Keratinocyte (primary cell): ENCODE measurements around the gene SNCA. TPM values are rescaled to one million over a fixed set of nuclear protein-coding genes. Genes with fewer than 3 reads are reported as not detected.

Experiments used
- DNase-seq: peaks from one replicate; pipeline ENCODE4 v3.0.0-alpha.2; 2011; ENCODE audit warnings: low read depth, missing footprints, low spot score
- FAIRE-seq: peaks from 2 replicates; lab custom pipeline; 2011; peaks lifted over from hg19 to GRCh38; lab: Jason Lieb, UNC
- H2AFZ ChIP-seq: 2 replicates; pipeline ENCODE4 v1.6.0; 2012; ENCODE audit warnings: low read length, control low read depth, inconsistent platforms; ENCODE audit not compliant: control insufficient read depth
- H3K27ac ChIP-seq: 2 replicates; pipeline ENCODE4 v1.5.1; 2011; ENCODE audit warnings: low read length; ENCODE audit not compliant: control insufficient read depth, insufficient read depth
- H3K27me3 ChIP-seq: 3 replicates; pipeline ENCODE4 v1.6.0; 2011; ENCODE audit warnings: low read length; ENCODE audit not compliant: control insufficient read depth, insufficient read depth; ENCODE audit errors: extremely low read depth
- H3K36me3 ChIP-seq, 2 experiments: 2 replicates in 1 of 2; 3 replicates in 1 of 2; pipeline ENCODE4 v1.5.1; 2011; ENCODE audit warnings: low read length in 2 of 2, mild to moderate bottlenecking in 1 of 2; ENCODE audit not compliant: control insufficient read depth in 2 of 2, insufficient read depth in 2 of 2; ENCODE audit errors: extremely low read depth in 1 of 2
- H3K4me1 ChIP-seq: 3 replicates; pipeline ENCODE4 v1.5.1; 2011; ENCODE audit warnings: low read length; ENCODE audit not compliant: control insufficient read depth, insufficient read depth; ENCODE audit errors: extremely low read depth
- H3K4me2 ChIP-seq: 3 replicates; pipeline ENCODE4 v1.6.0; 2011; ENCODE audit warnings: low read depth, low read length; ENCODE audit not compliant: control insufficient read depth, insufficient read depth; ENCODE audit errors: extremely low read depth
- H3K4me3 ChIP-seq, 3 experiments: fragments of 200-600 bp in 1 of 3; sonication (generic) in 1 of 3; 2 replicates in 2 of 3; 3 replicates in 1 of 3; pipeline ENCODE4 v1.5.1; 2011 to 2016; ENCODE audit warnings: low read length in 3 of 3, mild to moderate bottlenecking in 3 of 3, control low read depth in 2 of 3, inconsistent platforms in 1 of 3, low read depth in 1 of 3, mixed read lengths in 1 of 3, mixed run types in 1 of 3, moderate library complexity in 1 of 3; ENCODE audit not compliant: control insufficient read depth in 2 of 3, insufficient read depth in 2 of 3; ENCODE audit errors: extremely low read depth in 1 of 3
- H3K79me2 ChIP-seq: 2 replicates; pipeline ENCODE4 v1.6.0; 2012; ENCODE audit warnings: low read length; ENCODE audit not compliant: control insufficient read depth, insufficient read depth
- H3K9ac ChIP-seq: 3 replicates; pipeline ENCODE4 v1.6.0; 2011; ENCODE audit warnings: low read length; ENCODE audit not compliant: control insufficient read depth, insufficient read depth; ENCODE audit errors: extremely low read depth
- H3K9me1 ChIP-seq: 3 replicates; pipeline ENCODE4 v1.6.0; 2011; ENCODE audit warnings: low read length; ENCODE audit not compliant: control insufficient read depth, insufficient read depth; ENCODE audit errors: extremely low read depth
- H3K9me3 ChIP-seq: 2 replicates; pipeline ENCODE4 v1.5.1; 2012; ENCODE audit warnings: low read depth, low read length; ENCODE audit not compliant: control insufficient read depth
- H4K20me1 ChIP-seq: 3 replicates; pipeline ENCODE4 v1.6.0; 2011; ENCODE audit warnings: low read length; ENCODE audit not compliant: control insufficient read depth, insufficient read depth; ENCODE audit errors: extremely low read depth
- EZH2 ChIP-seq: IDR thresholded peaks from one replicate; pipeline ENCODE4 v1.6.1; 2012; ENCODE audit warnings: inconsistent platforms, mild to moderate bottlenecking, low read length, moderate library complexity
- dilution Hi-C: fragments of 300-500 bp; cut with MboI; formaldehyde crosslinking; loops from one replicate; pipeline ENCODE4 v1.7.0; 2020; ENCODE audit warnings: low sequenced_read_pairs; ENCODE audit not compliant: extremely low pct_ligation_motif_present
- polyA plus RNA-seq, 5 experiments: library from polyadenylated mRNA; depleted of rRNA in 3 of 5; stranded (reverse) in 3 of 5; stranded (forward) in 1 of 5; unstranded in 1 of 5; fragments of >200 nt; gene quantifications; 1 replicate in 1 of 5; 2 replicates in 3 of 5; 3 replicates in 1 of 5; pipeline versions ENCODE4 v1.2.1 to v1.2.3, GENCODE V29; 2011 to 2012; ENCODE audit warnings: missing spikeins in 2 of 5, low read depth in 1 of 5, low replicate concordance in 1 of 5
- TF ChIP-seq, protein P1 (sequence below), 3 experiments: IDR thresholded peaks in 1 of 3; conservative IDR thresholded peaks in 1 of 3; optimal IDR thresholded peaks in 1 of 3; 2 replicates in 2 of 3; 3 replicates in 1 of 3; pipeline versions ENCODE3 to v1.5.1; 2011; ENCODE audit warnings: low read length in 3 of 3, mild to moderate bottlenecking in 3 of 3, moderate library complexity in 2 of 3, control low read depth in 1 of 3, inconsistent platforms in 1 of 3; ENCODE audit not compliant: insufficient read depth in 2 of 3; ENCODE audit errors: extremely low read depth in 1 of 3

The SNCA gene
- polyA plus RNA-seq, 1 donor (not counting 4 experiments of a cell fraction or from before 2014, with no cell fraction given), result 61.3 TPM

DNA sequence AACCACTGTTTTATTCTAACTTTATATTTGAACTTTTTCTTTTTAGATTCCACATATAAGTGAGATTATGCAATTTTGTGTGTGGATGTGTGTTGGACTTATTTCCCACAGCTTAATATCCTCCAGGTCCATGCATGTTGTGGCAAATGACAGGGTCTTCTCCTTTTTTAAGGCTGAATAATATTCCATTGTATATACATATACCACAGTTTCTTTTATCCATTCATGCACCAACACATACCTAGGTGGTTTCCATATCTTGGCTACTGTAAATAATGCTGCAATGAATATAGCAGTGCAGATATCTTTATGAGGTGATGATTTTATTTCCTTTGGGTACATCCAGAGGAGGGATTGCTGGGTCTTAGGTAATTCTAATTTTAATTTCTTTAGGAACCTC, 69.0 kb downstream of the SNCA start:
- Histone ChIP-seq H3K9me1 (no peaks in the 10 kb centered on the region), H2AFZ (no peak overlapping the region), H3K4me2 (no peak overlapping the region), H4K20me1 (no peaks in the 10 kb centered on the region), H3K27ac (no peak overlapping the region), H3K9me3 (no peaks in the 10 kb centered on the region), H3K27me3 (no peaks in the 10 kb centered on the region), H3K4me3 (no peak overlapping the region), H3K36me3 (no peaks in the 10 kb centered on the region), H3K9ac (no peak overlapping the region), H3K79me2 (no peaks in the 10 kb centered on the region), H3K4me1 (no peaks in the 10 kb centered on the region)
- TF ChIP-seq, protein P1, sequence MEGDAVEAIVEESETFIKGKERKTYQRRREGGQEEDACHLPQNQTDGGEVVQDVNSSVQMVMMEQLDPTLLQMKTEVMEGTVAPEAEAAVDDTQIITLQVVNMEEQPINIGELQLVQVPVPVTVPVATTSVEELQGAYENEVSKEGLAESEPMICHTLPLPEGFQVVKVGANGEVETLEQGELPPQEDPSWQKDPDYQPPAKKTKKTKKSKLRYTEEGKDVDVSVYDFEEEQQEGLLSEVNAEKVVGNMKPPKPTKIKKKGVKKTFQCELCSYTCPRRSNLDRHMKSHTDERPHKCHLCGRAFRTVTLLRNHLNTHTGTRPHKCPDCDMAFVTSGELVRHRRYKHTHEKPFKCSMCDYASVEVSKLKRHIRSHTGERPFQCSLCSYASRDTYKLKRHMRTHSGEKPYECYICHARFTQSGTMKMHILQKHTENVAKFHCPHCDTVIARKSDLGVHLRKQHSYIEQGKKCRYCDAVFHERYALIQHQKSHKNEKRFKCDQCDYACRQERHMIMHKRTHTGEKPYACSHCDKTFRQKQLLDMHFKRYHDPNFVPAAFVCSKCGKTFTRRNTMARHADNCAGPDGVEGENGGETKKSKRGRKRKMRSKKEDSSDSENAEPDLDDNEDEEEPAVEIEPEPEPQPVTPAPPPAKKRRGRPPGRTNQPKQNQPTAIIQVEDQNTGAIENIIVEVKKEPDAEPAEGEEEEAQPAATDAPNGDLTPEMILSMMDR (optimal IDR thresholded peaks at IDR 0.05 in 1 of 3, IDR thresholded peaks at IDR 0.05 in 1 of 3, conservative IDR thresholded peaks at IDR 0.05 in 1 of 3; ENCODE audit: extremely low read depth in 1 of 3, insufficient read depth in 2 of 3, low read length in 3 of 3), result no peak
- no peak for TF ChIP-seq EZH2
- DNase-seq, result no peak
- FAIRE-seq, result no peak
- dilution Hi-C loops, result no loop called here

DNA sequence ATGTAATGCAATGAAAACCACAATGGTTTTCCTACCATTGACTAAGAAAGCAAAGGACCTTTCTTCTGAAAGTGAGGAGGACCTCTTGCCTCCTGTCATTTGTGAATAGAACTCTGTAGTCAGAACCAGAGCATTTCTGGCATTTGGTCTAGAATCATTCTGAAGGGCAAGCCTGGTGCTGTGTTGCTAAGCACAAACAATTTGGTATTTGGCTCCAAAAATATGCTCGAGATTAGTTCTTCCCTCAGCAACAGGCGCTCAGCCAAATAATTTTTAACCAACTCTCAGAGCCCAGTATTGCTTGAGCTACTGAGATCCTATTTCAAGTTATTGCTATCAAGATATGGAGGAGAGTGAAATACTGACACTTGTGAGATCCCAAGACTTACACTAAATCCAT, 71.0 kb downstream of the SNCA start:
- peak; percentile 84 for FAIRE-seq

More for the DNA sequence above, 71.0 kb downstream of the SNCA start:
- no peaks in the 10 kb centered on the region for H3K36me3 ChIP-seq
- TF ChIP-seq, protein P1 (optimal IDR thresholded peaks at IDR 0.05 in 1 of 3, IDR thresholded peaks at IDR 0.05 in 1 of 3, conservative IDR thresholded peaks at IDR 0.05 in 1 of 3; ENCODE audit: extremely low read depth in 1 of 3, insufficient read depth in 2 of 3, low read length in 3 of 3), result no peak
- no peak for TF ChIP-seq EZH2
- H3K9me1 ChIP-seq, result no peaks in the 10 kb centered on the region
- DNase-seq, result no peak
- H3K4me3 ChIP-seq, result no peak overlapping the region
- no peaks in the 10 kb centered on the region for H3K79me2 ChIP-seq
- H2AFZ ChIP-seq, result no peak overlapping the region
- H3K27ac ChIP-seq, result no peak overlapping the region
- dilution Hi-C loops, result no loop called here
- no peaks in the 10 kb centered on the region for H4K20me1 ChIP-seq
- peak overlapping the region; percentile 35 for H3K4me2 ChIP-seq
- no peaks in the 10 kb centered on the region for H3K9me3 ChIP-seq
- H3K9ac ChIP-seq, result no peak overlapping the region
- H3K4me1 ChIP-seq, result no peaks in the 10 kb centered on the region
- H3K27me3 ChIP-seq, result no peaks in the 10 kb centered on the region
